Transverse colon (tissue), 4 donors: ENCODE results near the gene ATP1B2. TPM values are rescaled to one million over a fixed set of nuclear protein-coding genes. Genes with fewer than 3 reads are reported as not detected.
"Not testable (repeated sequence)": the region's sequence is repeated elsewhere in the genome, so short reads cannot be mapped to it uniquely, and the experiment has no call there.

ENCODE experiments used
- DNase-seq: peaks from one replicate; pipeline ENCODE4 v3.0.0-alpha.2; 2019
- H3K27ac ChIP-seq, 4 donors: fragments of 200-600 bp; sonication (generic); 2 replicates each; pipeline ENCODE4 v1.5.1; 2016 to 2018; ENCODE audit warnings: inconsistent platforms in 4 of 4
- H3K27me3 ChIP-seq: fragments of 200-600 bp; sonication (generic); 2 replicates; pipeline ENCODE4 v1.5.1; 2017; ENCODE audit warnings: inconsistent platforms
- H3K36me3 ChIP-seq, 4 donors: fragments of 200-600 bp; sonication (generic); 2 replicates each; pipeline ENCODE4 v1.5.1; 2017 to 2019; ENCODE audit warnings: inconsistent platforms in 4 of 4
- H3K4me1 ChIP-seq, 4 donors: fragments of 200-600 bp; sonication (generic); 2 replicates each; pipeline ENCODE4 v1.5.1; 2017 to 2020; ENCODE audit warnings: inconsistent platforms in 4 of 4
- H3K4me3 ChIP-seq, 4 donors: fragments of 200-600 bp; sonication (generic); 1 replicate in 1 of 4; 2 replicates in 3 of 4; pipeline versions ENCODE4 v1.5.1 to v1.6.1; 2017 to 2019; ENCODE audit warnings: inconsistent platforms in 4 of 4
- H3K9me3 ChIP-seq, 2 donors: fragments of 200-600 bp; sonication (generic); 2 replicates each; pipeline ENCODE4 v1.5.1; 2017 to 2019; ENCODE audit warnings: inconsistent platforms in 2 of 2
- EP300 ChIP-seq: sonication (generic); formaldehyde crosslinking; IDR thresholded peaks from one replicate; pipeline ENCODE4 v1.6.1; 2017; ENCODE audit warnings: antibody characterized with exemption, low read depth
- POLR2A ChIP-seq: fragments of 450-650 bp; IDR thresholded peaks from one replicate; pipeline ENCODE4 v1.6.1; 2016; ENCODE audit warnings: antibody characterized with exemption, mild to moderate bottlenecking, moderate library complexity
- POLR2AphosphoS5 ChIP-seq, 3 donors: sonication (generic); formaldehyde crosslinking; IDR thresholded peaks; one replicate each; pipeline ENCODE4 v1.6.1; 2016; ENCODE audit warnings: antibody characterized with exemption in 3 of 3
- WGBS, 2 donors: methylation state at CpG; one replicate each; pipeline ENCODE4 v1.1.5; 2018; ENCODE audit warnings: low coverage in 1 of 2; 5-methylcytosine and 5-hydroxymethylcytosine counted together
- in situ Hi-C, 4 donors: fragments of 200-750 bp; cut with MboI; loops; one replicate each; pipeline versions ENCODE4 v1.15.0 to v1.15.1; 2017; ENCODE audit warnings: low sequenced_read_pairs in 3 of 4, low pct_ligation_motif_present in 1 of 4, low pct_unique_long_range_greater_than_20kb in 1 of 4
- intact Hi-C: fragments of 100-400 bp; cut with DNase I; formaldehyde crosslinking; loops from one replicate; pipeline ENCODE4 v1.15.1; 2023; ENCODE audit warnings: low total_unique reads
- total RNA-seq, 4 donors: library from RNA; depleted of rRNA; stranded (reverse); fragments of >200 nt; gene quantifications; one replicate each; pipeline ENCODE4 v1.1.0, GENCODE V29; 2016
- TF ChIP-seq, protein P1 (sequence below), 5 experiments: fragments of 200-600 bp in 3 of 5; fragments of 450-650 bp in 2 of 5; sonication (generic) in 3 of 5; IDR thresholded peaks; 1 replicate in 2 of 5; 2 replicates in 3 of 5; pipeline ENCODE4 v1.5.1; 2016 to 2017; ENCODE audit warnings: antibody characterized with exemption in 5 of 5, inconsistent platforms in 3 of 5, mild to moderate bottlenecking in 2 of 5, moderate library complexity in 1 of 5

ATP1B2 gene
- total RNA-seq, 4 donors from 2014 or later, result 0.40 to 20.6 (median 2.3) TPM

- in situ Hi-C loops (loop anchor here in 1 of 4 donors (10.0 kb wide), 1 partner anchor 49 kb away; the partner anchor contains the start of genes TP53 and WRAP53), intact Hi-C loops (no loop called here)
- TF ChIP-seq, protein P1, sequence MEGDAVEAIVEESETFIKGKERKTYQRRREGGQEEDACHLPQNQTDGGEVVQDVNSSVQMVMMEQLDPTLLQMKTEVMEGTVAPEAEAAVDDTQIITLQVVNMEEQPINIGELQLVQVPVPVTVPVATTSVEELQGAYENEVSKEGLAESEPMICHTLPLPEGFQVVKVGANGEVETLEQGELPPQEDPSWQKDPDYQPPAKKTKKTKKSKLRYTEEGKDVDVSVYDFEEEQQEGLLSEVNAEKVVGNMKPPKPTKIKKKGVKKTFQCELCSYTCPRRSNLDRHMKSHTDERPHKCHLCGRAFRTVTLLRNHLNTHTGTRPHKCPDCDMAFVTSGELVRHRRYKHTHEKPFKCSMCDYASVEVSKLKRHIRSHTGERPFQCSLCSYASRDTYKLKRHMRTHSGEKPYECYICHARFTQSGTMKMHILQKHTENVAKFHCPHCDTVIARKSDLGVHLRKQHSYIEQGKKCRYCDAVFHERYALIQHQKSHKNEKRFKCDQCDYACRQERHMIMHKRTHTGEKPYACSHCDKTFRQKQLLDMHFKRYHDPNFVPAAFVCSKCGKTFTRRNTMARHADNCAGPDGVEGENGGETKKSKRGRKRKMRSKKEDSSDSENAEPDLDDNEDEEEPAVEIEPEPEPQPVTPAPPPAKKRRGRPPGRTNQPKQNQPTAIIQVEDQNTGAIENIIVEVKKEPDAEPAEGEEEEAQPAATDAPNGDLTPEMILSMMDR (IDR thresholded peaks at IDR 0.05), result no peak
- TF ChIP-seq POLR2AphosphoS5 (IDR thresholded peaks at IDR 0.05), result no peak
- TF ChIP-seq POLR2A, result no peak
- no peak for TF ChIP-seq EP300
- Histone ChIP-seq H3K4me3 (no peak overlapping the region), H3K36me3 (no peaks in the 10 kb centered on the region), H3K27me3 (no peaks in the 10 kb centered on the region), H3K9me3 (no peaks in the 10 kb centered on the region), H3K27ac (no peak overlapping the region), H3K4me1 (no peaks in the 10 kb centered on the region)
- 71 to 72% methylated on average over 4 to 5 of the region's 5 CpGs for WGBS, 2 donors
- DNase-seq, result no peak
Measured at GRCh38 chr17:7636163-7636562, 14.6 kb upstream of the ATP1B2 start.

DNA sequence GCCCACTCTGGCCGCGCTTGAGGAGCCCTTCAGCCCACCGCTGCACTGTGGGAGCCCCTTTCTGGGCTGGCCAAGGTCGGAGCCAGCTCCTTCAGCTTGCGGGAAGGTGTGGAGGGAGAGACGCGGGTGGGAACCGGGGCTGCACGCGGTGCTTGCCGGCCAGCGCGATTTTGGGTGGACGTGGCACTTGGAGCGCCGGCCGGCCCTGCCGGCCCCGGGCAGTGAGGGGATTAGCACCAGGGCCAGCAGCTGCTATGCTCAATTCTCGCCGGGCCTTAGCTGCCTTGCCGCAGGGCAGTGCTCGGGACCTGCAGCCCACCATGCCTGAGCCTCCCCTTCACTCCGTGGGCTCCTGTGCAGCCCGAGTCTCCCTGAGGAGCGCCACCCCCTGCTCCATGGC lies 9.9 kb upstream of the ATP1B2 start:
- WGBS, 2 donors, result 93% methylated on average over 19 of the region's 26 CpGs; no CpG with 5 or more reads in 1 of the 2 donors

GRCh38 chr17:7641635-7642034 lies 9.1 kb upstream of the ATP1B2 start:
- H3K4me1 ChIP-seq, H3K9me3 ChIP-seq, H3K36me3 ChIP-seq, H3K4me3 ChIP-seq, DNase-seq, H3K27ac ChIP-seq, in situ Hi-C loops, intact Hi-C loops, H3K27me3 ChIP-seq: not testable (repeated sequence)
- 57 to 80% methylated on average over 1 to 6 of the region's 7 CpGs for WGBS, 2 donors

More for the DNA sequence above, 9.9 kb upstream of the ATP1B2 start:
- Histone ChIP-seq H3K36me3 (no peaks in the 10 kb centered on the region), H3K4me1 (no peaks in the 10 kb centered on the region), H3K27ac (no peak overlapping the region), H3K9me3 (no peaks in the 10 kb centered on the region), H3K4me3 (no peak overlapping the region), H3K27me3 (peaks cover 4% of the 10 kb centered on the region)
- in situ Hi-C loops (no loop called here), intact Hi-C loops (no loop called here)
- no peak for TF ChIP-seq EP300
- TF ChIP-seq POLR2AphosphoS5 (IDR thresholded peaks at IDR 0.05), result no peak
- TF ChIP-seq POLR2A, result no peak
- TF ChIP-seq, protein P1 (IDR thresholded peaks at IDR 0.05), result no peak
- DNase-seq, result no peak

- no peaks in the 10 kb centered on the region for H3K36me3 ChIP-seq
- 72% methylated on average over 4 of the region's 4 CpGs; no CpG with 5 or more reads in 1 of the 2 donors for WGBS, 2 donors
- H3K27me3 ChIP-seq, result peaks cover 18% of the 10 kb centered on the region
- no peaks in the 10 kb centered on the region for H3K9me3 ChIP-seq
- H3K4me3 ChIP-seq, result no peak overlapping the region
- TF ChIP-seq POLR2A (no peak), POLR2AphosphoS5 (IDR thresholded peaks at IDR 0.05) (no peak), EP300 (no peak)
- TF ChIP-seq, protein P1 (IDR thresholded peaks at IDR 0.05), result no peak
- in situ Hi-C loops (no loop called here), intact Hi-C loops (no loop called here)
- H3K4me1 ChIP-seq, result no peaks in the 10 kb centered on the region
- DNase-seq, result no peak
- no peak overlapping the region for H3K27ac ChIP-seq
Measured at GRCh38 chr17:7644775-7645174, 6.0 kb upstream of the ATP1B2 start.

DNA sequence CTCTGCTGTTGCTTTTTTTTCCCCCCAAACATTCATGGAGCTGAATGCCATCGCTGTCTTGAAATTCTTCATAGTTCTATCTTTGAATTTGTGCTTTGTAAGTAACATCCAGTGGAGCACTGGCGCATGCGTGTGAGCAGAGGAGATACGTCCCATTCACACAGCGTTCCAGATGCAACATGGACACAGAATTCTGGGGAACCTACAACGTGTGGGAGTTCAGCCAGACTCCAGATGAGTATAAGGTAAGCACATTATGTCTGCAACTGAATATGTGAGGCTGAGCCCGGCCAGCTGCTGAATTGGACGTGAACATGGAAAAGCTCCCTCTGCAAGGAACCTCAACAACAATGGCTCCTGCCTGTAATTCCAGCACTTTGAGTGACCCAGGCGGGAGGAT lies 4.3 kb upstream of the ATP1B2 start:
- Histone ChIP-seq H3K36me3 (no peaks in the 10 kb centered on the region), H3K4me3 (no peak overlapping the region), H3K27me3 (peaks cover 35% of the 10 kb centered on the region), H3K27ac (no peak overlapping the region), H3K4me1 (peaks cover 2 to 16% (median 15%) of the 10 kb centered on the region in 4 donors), H3K9me3 (no peaks in the 10 kb centered on the region)
- WGBS, 2 donors, result 87% methylated on average over 8 of the region's 9 CpGs; no CpG with 5 or more reads in 1 of the 2 donors
- intact Hi-C loops (no loop called here), in situ Hi-C loops (no loop called here)
- no peak for DNase-seq
- TF ChIP-seq EP300, result no peak
- TF ChIP-seq, protein P1 (IDR thresholded peaks at IDR 0.05), result no peak
- TF ChIP-seq POLR2A, result no peak
- no peak for TF ChIP-seq POLR2AphosphoS5 (IDR thresholded peaks at IDR 0.05)
